MCF 10A (cell line): ENCODE data around the gene ZNF160. TPM values are rescaled to one million over a fixed set of nuclear protein-coding genes. Genes with fewer than 3 reads are reported as not detected.

Experiments used
- BruUV-seq: library from RNA; stranded (reverse); fragments of 400-500 nt; replicated peaks from 2 replicates; lab custom pipeline; 2021; lab: Mats Ljungman, UMichigan
- CTCF ChIA-PET: fragments of 300-600 bp; sonication (Branson Sonifier 250); formaldehyde crosslinking; extraction: SDS; loops from one replicate; lab custom pipeline; 2021; ENCODE audit warnings: antibody characterized with exemption, inconsistent platforms; lab: Yijun Ruan, JAX
- POLR2A ChIA-PET: fragments of 300-600, 350-650 bp; sonication (Branson Sonifier 250); formaldehyde crosslinking; extraction: SDS; loops from one replicate; lab custom pipeline; 2020; ENCODE audit warnings: antibody characterized with exemption, inconsistent platforms; lab: Yijun Ruan, JAX
- DNase-seq: peaks from one replicate; pipeline ENCODE4 v3.0.0-alpha.2; 2018; ENCODE audit not compliant: unreplicated experiment
- H3K27ac Mint-ChIP-seq: one replicate; pipeline ENCODE4 v1.8.0; 2022; ENCODE audit warnings: mild to moderate bottlenecking, low read depth, mixed read lengths; ENCODE audit not compliant: unreplicated experiment
- H3K27me3 Mint-ChIP-seq: one replicate; pipeline ENCODE4 v1.8.0; 2022; ENCODE audit warnings: mixed read lengths; ENCODE audit not compliant: insufficient read depth, unreplicated experiment
- H3K36me3 Mint-ChIP-seq: one replicate; pipeline ENCODE4 v1.8.0; 2022; ENCODE audit warnings: mild to moderate bottlenecking, moderate library complexity, mixed read lengths; ENCODE audit not compliant: insufficient read depth, unreplicated experiment
- H3K4me1 Mint-ChIP-seq: one replicate; pipeline ENCODE4 v1.8.0; 2022; ENCODE audit warnings: mixed read lengths; ENCODE audit not compliant: insufficient read depth, unreplicated experiment
- H3K4me3 Mint-ChIP-seq: one replicate; pipeline ENCODE4 v1.8.0; 2022; ENCODE audit warnings: mild to moderate bottlenecking, moderate library complexity, mixed read lengths; ENCODE audit not compliant: unreplicated experiment
- H3K9me3 Mint-ChIP-seq: one replicate; pipeline ENCODE4 v1.8.0; 2022; ENCODE audit warnings: mixed read lengths; ENCODE audit not compliant: unreplicated experiment
- CTCF ChIP-seq: fragments of 200-600 bp; IDR thresholded peaks from one replicate; pipeline ENCODE4 v1.8.0; 2022; ENCODE audit warnings: antibody characterized with exemption, mild to moderate bottlenecking; ENCODE audit not compliant: unreplicated experiment
- intact Hi-C: fragments of 100-400 bp; cut with micrococcal nuclease; formaldehyde crosslinking; loops from 2 replicates; pipeline ENCODE4 v1.14.1; 2022
- total RNA-seq: library from RNA; stranded (reverse); gene quantifications from 2 replicates; pipeline ENCODE4 v1.2.3, GENCODE V29; 2022

ZNF160 gene
- total RNA-seq, 1 experiment from 2014 or later: 16.5 TPM

- H3K4me3 Mint-ChIP-seq: no peak overlapping the region
- no peak overlapping the region for H3K27ac Mint-ChIP-seq
- H3K36me3 Mint-ChIP-seq: peaks cover 7% of the 10 kb centered on the region
- DNase-seq: no peak
- ChIA-PET CTCF (interaction anchor here (0.5 to 2.5 kb wide), 5 partner anchors 10 to 25 kb away, joined by 3 to 6 read pairs (median 3); no protein-coding TSS in a partner anchor), POLR2A (no interaction called here)
- H3K27me3 Mint-ChIP-seq: no peaks in the 10 kb centered on the region
- H3K9me3 Mint-ChIP-seq: peaks cover 65% of the 10 kb centered on the region
- no TSS peak for BruUV-seq
- intact Hi-C loops: no loop called here
- no peaks in the 10 kb centered on the region for H3K4me1 Mint-ChIP-seq
- TF ChIP-seq CTCF: no peak
These were observed 83.5 kb downstream of the ZNF160 start for GRCh38 chr19:53019684-53020083.

Other genes with a start within 250 kb of the ZNF160 start
- gene ZNF468, start 245.8 kb downstream of the ZNF160 start, total RNA-seq: 9.6 and 18.7 TPM in 2 replicates
- gene ZNF320, start 205.8 kb downstream of the ZNF160 start, total RNA-seq: 4.9 and 5.4 TPM in 2 replicates
- gene ZNF888, start 180.0 kb downstream of the ZNF160 start, total RNA-seq: 7.0 and 7.3 TPM in 2 replicates
- gene ZNF816, start 140.5 kb downstream of the ZNF160 start, total RNA-seq: 5.4 and 5.5 TPM in 2 replicates
- gene ERVV-1, start 89.5 kb downstream of the ZNF160 start, total RNA-seq: not detected in 2 replicates
- gene ERVV-2, start 58.7 kb downstream of the ZNF160 start, total RNA-seq: not detected in 2 replicates
- gene ZNF415, start 29.5 kb upstream of the ZNF160 start, total RNA-seq: not detected in 2 replicates
- not detected in 2 replicates for gene ZNF347, start 55.6 kb upstream of the ZNF160 start, total RNA-seq
- not detected in 2 replicates for gene ZNF665, start 89.9 kb upstream of the ZNF160 start, total RNA-seq
- gene ZNF677, start 151.5 kb upstream of the ZNF160 start, total RNA-seq: not detected in 2 replicates
- not detected in 2 replicates for gene VN1R2, start 154.9 kb upstream of the ZNF160 start, total RNA-seq
- not detected in 2 replicates for gene VN1R4, start 164.3 kb upstream of the ZNF160 start, total RNA-seq
- 3.8 and 5.7 TPM in 2 replicates for gene ZNF845, start 230.3 kb upstream of the ZNF160 start, total RNA-seq